CD14-positive monocyte (primary cell): ENCODE data around the gene IFI44L. TPM values are rescaled to one million over a fixed set of nuclear protein-coding genes. Genes with fewer than 3 reads are reported as not detected.

Experiments used
- DNase-seq, 3 donors: peaks; one replicate each; pipeline ENCODE4 v3.0.0-alpha.2; 2011 to 2022
- H2AFZ ChIP-seq: 2 replicates; pipeline ENCODE4 v1.6.0; 2012; ENCODE audit warnings: mild to moderate bottlenecking, low read depth, low read length, inconsistent platforms; ENCODE audit not compliant: insufficient read depth, poor library complexity, severe bottlenecking
- H3K27ac ChIP-seq, 2 donors: 1 replicate in 1 of 2; 2 replicates in 1 of 2; pipeline ENCODE4 v1.5.1; 2012 to 2013; ENCODE audit warnings: low read length in 2 of 2, control low read depth in 1 of 2, inconsistent platforms in 1 of 2, low read depth in 1 of 2, mild to moderate bottlenecking in 1 of 2
- H3K27me3 ChIP-seq, 2 donors: one replicate each; pipeline versions ENCODE4 v1.6.0 to v1.6.1; 2011 to 2013; ENCODE audit warnings: low read length in 2 of 2; ENCODE audit not compliant: control insufficient read depth in 2 of 2, insufficient read depth in 2 of 2
- H3K36me3 ChIP-seq, 2 donors: replicated peaks in 1 of 2; 1 replicate in 1 of 2; 2 replicates in 1 of 2; pipeline versions ENCODE4 v1.5.1 to v1.6.1; 2012 to 2013; ENCODE audit warnings: low read length in 2 of 2, control low read depth in 1 of 2, inconsistent platforms in 1 of 2, mild to moderate bottlenecking in 1 of 2; ENCODE audit not compliant: insufficient read depth in 2 of 2, control insufficient read depth in 1 of 2
- H3K4me1 ChIP-seq, 2 donors: 1 replicate in 1 of 2; 2 replicates in 1 of 2; pipeline versions ENCODE4 v1.5.1 to v1.6.1; 2012 to 2013; ENCODE audit warnings: low read length in 2 of 2, control low read depth in 1 of 2, inconsistent platforms in 1 of 2, mild to moderate bottlenecking in 1 of 2, moderate library complexity in 1 of 2; ENCODE audit not compliant: insufficient read depth in 2 of 2, control insufficient read depth in 1 of 2
- H3K4me2 ChIP-seq: replicated peaks from 2 replicates; pipeline ENCODE3; 2012; ENCODE audit warnings: low read length, moderate library complexity, mild to moderate bottlenecking; ENCODE audit not compliant: poor library complexity, severe bottlenecking; ENCODE audit errors: extremely low read depth
- H3K4me3 ChIP-seq, 3 experiments: fragments of 200-600 bp in 1 of 3; sonication (generic) in 1 of 3; replicated peaks in 1 of 3; 1 replicate in 2 of 3; 2 replicates in 1 of 3; pipeline ENCODE4 v1.5.1; 2011 to 2013; ENCODE audit warnings: low read length in 3 of 3, mild to moderate bottlenecking in 3 of 3, control low read depth in 2 of 3, low read depth in 2 of 3, inconsistent platforms in 1 of 3, moderate library complexity in 1 of 3
- H3K79me2 ChIP-seq: 2 replicates; pipeline ENCODE4 v1.6.0; 2012; ENCODE audit warnings: mild to moderate bottlenecking, control low read depth, inconsistent platforms, low read length, moderate library complexity; ENCODE audit not compliant: insufficient read depth
- H3K9ac ChIP-seq: 2 replicates; pipeline ENCODE4 v1.6.0; 2017; ENCODE audit warnings: low read length, mild to moderate bottlenecking; ENCODE audit not compliant: insufficient read depth, poor library complexity, severe bottlenecking
- H3K9me3 ChIP-seq, 2 donors: replicated peaks in 1 of 2; 1 replicate in 1 of 2; 2 replicates in 1 of 2; pipeline versions ENCODE4 v1.5.1 to v1.6.1; 2012 to 2013; ENCODE audit warnings: low read length in 2 of 2, control low read depth in 1 of 2; ENCODE audit not compliant: control insufficient read depth in 1 of 2, insufficient read depth in 1 of 2
- H4K20me1 ChIP-seq: 2 replicates; pipeline ENCODE4 v1.6.0; 2012; ENCODE audit warnings: mild to moderate bottlenecking, low read length, control low read depth, moderate library complexity; ENCODE audit not compliant: insufficient read depth
- H3K27ac Mint-ChIP-seq, 7 donors: one replicate each; pipeline ENCODE4 v1.8.0; 2020; ENCODE audit warnings: mild to moderate bottlenecking in 7 of 7, mixed read lengths in 7 of 7, moderate library complexity in 6 of 7, inconsistent platforms in 2 of 7
- H3K27me3 Mint-ChIP-seq, 3 donors: one replicate each; pipeline ENCODE4 v1.8.0; 2021 to 2022; ENCODE audit warnings: low read depth in 3 of 3, mild to moderate bottlenecking in 3 of 3, mixed read lengths in 3 of 3, moderate library complexity in 3 of 3, inconsistent platforms in 1 of 3
- H3K36me3 Mint-ChIP-seq, 2 donors: one replicate each; pipeline ENCODE4 v1.8.0; 2020; ENCODE audit warnings: mixed read lengths in 2 of 2, inconsistent platforms in 1 of 2, mild to moderate bottlenecking in 1 of 2
- H3K4me1 Mint-ChIP-seq: one replicate; pipeline ENCODE4 v1.8.0; 2020; ENCODE audit warnings: mild to moderate bottlenecking, mixed read lengths
- H3K4me3 Mint-ChIP-seq, 2 donors: one replicate each; pipeline ENCODE4 v1.8.0; 2020; ENCODE audit warnings: mild to moderate bottlenecking in 2 of 2, mixed read lengths in 2 of 2, moderate library complexity in 1 of 2
- H3K9me3 Mint-ChIP-seq, 7 donors: one replicate each; pipeline ENCODE4 v1.8.0; 2020 to 2022; ENCODE audit warnings: mixed read lengths in 7 of 7, mild to moderate bottlenecking in 6 of 7, moderate library complexity in 6 of 7, inconsistent platforms in 2 of 7
- CTCF ChIP-seq: fragments of 200-600 bp; IDR thresholded peaks from one replicate; pipeline ENCODE4 v1.8.0; 2022; ENCODE audit warnings: antibody characterized with exemption, mild to moderate bottlenecking
- WGBS: methylation state at CpG from one replicate; pipeline ENCODE4 v1.1.5; 2013; ENCODE audit warnings: missing lambda C conversion rate; ENCODE audit not compliant: insufficient coverage; 5-methylcytosine and 5-hydroxymethylcytosine counted together
- intact Hi-C, 2 donors: fragments of 100-400 bp; cut with micrococcal nuclease; formaldehyde crosslinking; loops; one replicate each; pipeline versions ENCODE4 v1.15.0 to v1.15.1; 2023
- polyA plus RNA-seq, 3 donors: library from polyadenylated mRNA; depleted of rRNA in 1 of 3; unstranded in 2 of 3; stranded (reverse) in 1 of 3; fragments of 300-500 nt in 2 of 3; fragments of >200 nt in 1 of 3; fragmentation: Illumina TruSeq in 2 of 3; gene quantifications; 1 replicate in 2 of 3; 2 replicates in 1 of 3; pipeline ENCODE4 v1.2.3, GENCODE V29; 2012 to 2021

Gene IFI44L
- polyA plus RNA-seq, 3 donors, result 8.6 to 17.4 (median 11.0) TPM

DNA sequence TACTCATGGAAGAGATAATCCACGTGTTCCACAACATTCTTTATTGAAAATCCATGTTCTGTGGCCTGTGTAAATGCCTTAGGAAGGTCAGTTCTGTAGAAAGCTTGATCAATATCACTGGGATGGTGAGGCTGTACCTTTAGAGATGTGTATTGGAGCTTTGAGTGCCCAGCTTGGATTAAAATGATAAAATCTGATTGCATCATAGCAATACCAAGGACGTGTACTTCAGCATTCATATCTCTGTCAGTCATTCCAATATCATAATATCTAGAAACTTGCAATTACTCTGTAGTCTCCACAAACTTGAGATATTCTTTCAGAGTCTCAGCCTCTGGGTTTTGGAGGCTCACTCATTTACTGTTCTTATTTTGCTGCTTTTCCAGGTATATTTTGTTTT, 61.0 kb downstream of the IFI44L start:
- no CpG with 5 or more reads among the region's 2 CpGs for WGBS
- DNase-seq, result no peak

DNA sequence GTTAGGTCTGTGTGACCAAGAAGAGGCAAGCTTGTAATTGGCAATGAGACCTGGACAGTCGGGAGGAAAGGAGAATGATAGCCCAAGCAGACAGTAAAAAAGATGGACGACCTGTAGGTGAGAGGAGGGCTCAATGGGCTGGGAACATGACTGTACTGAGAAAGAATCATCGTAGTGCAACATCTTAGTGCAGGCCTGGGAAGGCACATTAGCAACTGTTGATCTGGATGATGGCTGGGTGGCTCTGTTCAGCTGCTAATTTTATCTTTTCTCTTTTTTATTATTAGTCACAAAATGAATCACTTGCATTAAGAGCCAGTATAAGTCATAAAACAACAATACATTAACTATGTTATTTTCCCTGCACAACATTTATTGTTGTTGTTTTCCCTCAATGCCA, 62.2 kb downstream of the IFI44L start:
- Histone ChIP-seq H3K4me2 (no peak overlapping the region), H3K27ac (no peak overlapping the region), H3K9ac (no peak overlapping the region), H4K20me1 (no peaks in the 10 kb centered on the region), H3K9me3 (no peaks in the 10 kb centered on the region), H3K36me3 (no peaks in the 10 kb centered on the region), H3K79me2 (no peaks in the 10 kb centered on the region), H3K4me3 (no peak overlapping the region), H2AFZ (no peak overlapping the region), H3K27me3 (no peaks in the 10 kb centered on the region), H3K4me1 (no peaks in the 10 kb centered on the region)
- Mint-ChIP-seq H3K4me1 (peaks cover 6% of the 10 kb centered on the region), H3K27me3 (peaks cover 0 to 7% (median 2%) of the 10 kb centered on the region in 3 donors), H3K36me3 (no peaks in the 10 kb centered on the region), H3K27ac (no peak overlapping the region), H3K4me3 (no peak overlapping the region), H3K9me3 (peaks cover 0 to 4% (median 0%) of the 10 kb centered on the region in 7 donors)
- DNase-seq, result no peak
- 58% methylated on average over 2 of the region's 3 CpGs for WGBS
- intact Hi-C loops, result no loop called here
- no peak for TF ChIP-seq CTCF

More for the DNA sequence above, 61.0 kb downstream of the IFI44L start:
- Histone ChIP-seq H3K9me3 (no peaks in the 10 kb centered on the region), H3K36me3 (no peaks in the 10 kb centered on the region), H3K79me2 (no peaks in the 10 kb centered on the region), H3K27me3 (no peaks in the 10 kb centered on the region), H4K20me1 (no peaks in the 10 kb centered on the region), H3K4me2 (no peak overlapping the region), H3K4me1 (no peaks in the 10 kb centered on the region), H3K4me3 (no peak overlapping the region), H3K27ac (no peak overlapping the region), H2AFZ (no peak overlapping the region), H3K9ac (no peak overlapping the region)
- Mint-ChIP-seq H3K27me3 (peaks cover 0 to 3% (median 2%) of the 10 kb centered on the region in 3 donors), H3K27ac (no peak overlapping the region), H3K4me3 (no peak overlapping the region), H3K36me3 (no peaks in the 10 kb centered on the region), H3K4me1 (peaks cover 6% of the 10 kb centered on the region), H3K9me3 (peaks cover 0 to 4% (median 0%) of the 10 kb centered on the region in 7 donors)
- no peak for TF ChIP-seq CTCF
- intact Hi-C loops, result no loop called here
